GM19397 (cell line): Measurements from ENCODE around the gene CCDC87.
"Not testable (repeated sequence)": the region's sequence is repeated elsewhere in the genome, so short reads cannot be mapped to it uniquely, and the experiment has no call there.

Experiments
- ATAC-seq: cut with Tn5 transposase; IDR thresholded peaks from one replicate; pipeline ENCODE4 v1.9.1; 2021; ENCODE audit warnings: mild to moderate bottlenecking, moderate library complexity; ENCODE audit not compliant: unreplicated experiment

Gene CCDC87

DNA sequence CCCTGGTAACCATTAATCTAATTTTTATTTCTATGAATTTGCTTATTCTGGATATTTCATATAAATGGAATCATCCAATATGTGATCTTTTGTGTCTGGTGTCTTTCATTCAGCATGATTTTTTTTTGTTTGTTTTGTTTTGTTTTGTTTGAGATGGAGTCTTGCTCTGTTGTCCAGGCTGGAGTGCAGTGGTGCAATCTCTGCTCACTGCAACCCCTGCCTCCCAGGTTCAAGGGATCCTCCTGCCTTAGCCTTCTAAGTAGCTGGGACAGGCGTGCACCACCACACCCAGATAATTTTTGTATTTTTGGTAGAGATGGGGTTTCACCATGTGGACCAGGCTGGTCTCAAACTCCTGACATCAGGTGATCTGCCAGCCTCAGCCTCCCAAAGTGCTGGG lies 7.4 kb downstream of the CCDC87 start:
- ATAC-seq, result not testable (repeated sequence)

DNA sequence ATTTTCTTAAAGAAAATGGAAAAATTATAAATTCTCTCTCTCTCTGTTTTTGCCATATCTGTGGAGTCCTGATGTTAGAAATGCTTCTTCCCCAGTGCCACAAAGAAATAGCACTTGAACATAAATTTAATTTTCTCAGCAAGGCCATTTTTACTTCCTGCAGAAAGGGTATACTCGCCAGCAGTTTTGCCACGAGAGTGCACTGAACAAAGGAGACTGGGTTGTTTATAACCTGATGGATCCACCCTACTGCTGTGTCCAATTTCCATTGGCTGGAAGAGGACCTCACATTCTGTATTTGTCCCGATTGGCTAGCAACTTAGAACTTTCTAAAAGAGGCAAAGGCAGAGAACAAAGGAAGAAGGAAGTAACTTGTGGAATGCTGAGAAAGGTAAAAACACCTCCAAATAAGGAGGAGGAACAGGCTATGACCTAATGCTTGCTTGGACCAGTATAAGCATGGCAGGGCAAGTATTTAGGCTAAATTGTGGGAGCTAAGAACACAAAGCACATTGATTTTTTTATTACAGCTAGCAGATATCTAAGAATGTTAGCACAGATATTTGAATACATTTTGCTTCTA lies 10.2 kb downstream of the CCDC87 start:
- not testable (repeated sequence) for ATAC-seq

DNA sequence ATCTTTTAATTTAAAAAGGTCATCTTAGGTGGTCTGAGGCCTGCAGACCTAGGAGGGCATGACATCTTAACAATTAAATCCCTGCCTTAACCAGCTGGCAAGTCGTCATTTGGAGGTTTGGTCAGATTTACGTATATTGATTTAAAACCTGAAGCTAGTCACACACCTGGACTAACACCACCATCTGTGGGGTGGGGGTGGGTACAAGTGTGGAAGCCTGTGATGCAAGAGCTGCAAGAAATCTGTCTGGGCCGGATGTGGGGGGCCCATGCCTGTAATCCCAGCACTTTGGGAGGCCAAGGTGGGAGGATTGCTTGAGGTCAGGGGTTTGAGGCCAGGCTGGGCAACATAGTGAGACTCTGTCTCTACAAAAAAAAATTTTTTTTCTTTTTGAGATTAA lies 11.6 kb downstream of the CCDC87 start:
- ATAC-seq, result no peak

DNA sequence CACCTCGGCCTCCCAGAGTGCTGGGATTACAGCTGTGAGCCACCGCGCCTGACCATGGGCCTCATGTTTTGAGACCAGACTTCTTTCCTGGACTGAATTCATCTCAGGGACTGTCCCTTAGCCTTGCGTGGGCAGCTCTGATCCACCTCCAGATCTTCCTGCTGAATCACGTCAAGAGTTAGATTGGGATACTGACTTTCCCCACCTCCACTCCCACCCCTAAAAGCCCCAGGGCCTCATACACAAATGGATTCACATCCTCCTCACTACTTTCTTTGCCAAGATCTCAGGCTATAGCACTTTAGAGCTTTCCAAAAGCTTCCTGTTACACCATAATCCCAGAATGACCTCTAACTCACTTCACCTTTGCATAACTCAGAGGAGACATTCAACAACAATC lies 12.1 kb downstream of the CCDC87 start:
- ATAC-seq, result no peak

DNA sequence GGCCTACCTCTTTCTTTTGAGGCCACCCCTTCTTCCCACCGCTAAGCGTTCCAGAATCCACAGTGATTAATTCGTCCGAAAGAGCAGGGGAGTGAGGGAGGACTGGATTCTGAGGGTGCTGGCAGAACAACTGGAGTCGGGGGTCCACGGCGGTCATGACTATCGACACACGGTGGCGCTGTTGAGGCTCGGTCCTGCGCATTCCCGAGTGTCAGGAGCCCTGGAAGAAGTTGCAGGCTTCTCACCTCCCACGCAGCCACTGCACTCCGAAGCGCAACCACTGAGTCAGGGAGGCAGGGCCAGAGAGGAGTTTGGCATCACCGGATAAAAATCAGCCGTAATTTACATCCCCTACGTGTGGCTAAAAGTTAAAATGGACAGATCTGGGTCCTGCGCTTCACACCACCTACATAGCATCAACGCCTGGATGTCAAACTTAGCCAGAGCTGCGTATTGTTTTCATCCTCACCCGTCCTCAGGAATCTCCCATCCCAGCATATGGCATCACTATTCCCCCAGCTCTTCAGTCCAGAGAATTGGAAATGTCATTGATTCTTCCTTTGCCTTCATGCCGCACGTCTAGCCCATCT lies 13.8 kb downstream of the CCDC87 start:
- ATAC-seq, result no peak

DNA sequence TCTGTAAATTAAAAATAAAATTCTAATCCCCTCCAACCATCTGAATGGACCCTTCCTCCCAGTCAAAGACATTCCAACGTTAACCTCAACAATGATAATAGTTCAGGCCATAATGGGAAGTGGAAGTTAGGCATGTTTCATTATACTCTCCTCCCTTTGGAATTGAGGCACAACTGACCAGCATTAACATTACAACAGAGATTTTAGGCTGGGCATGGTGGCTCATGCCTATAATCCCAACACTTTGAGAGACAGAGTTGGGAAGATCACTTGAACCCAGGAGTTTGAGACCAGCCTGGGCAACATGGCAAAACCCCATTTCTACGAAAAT lies 22.0 kb downstream of the CCDC87 start:
- no peak for ATAC-seq

DNA sequence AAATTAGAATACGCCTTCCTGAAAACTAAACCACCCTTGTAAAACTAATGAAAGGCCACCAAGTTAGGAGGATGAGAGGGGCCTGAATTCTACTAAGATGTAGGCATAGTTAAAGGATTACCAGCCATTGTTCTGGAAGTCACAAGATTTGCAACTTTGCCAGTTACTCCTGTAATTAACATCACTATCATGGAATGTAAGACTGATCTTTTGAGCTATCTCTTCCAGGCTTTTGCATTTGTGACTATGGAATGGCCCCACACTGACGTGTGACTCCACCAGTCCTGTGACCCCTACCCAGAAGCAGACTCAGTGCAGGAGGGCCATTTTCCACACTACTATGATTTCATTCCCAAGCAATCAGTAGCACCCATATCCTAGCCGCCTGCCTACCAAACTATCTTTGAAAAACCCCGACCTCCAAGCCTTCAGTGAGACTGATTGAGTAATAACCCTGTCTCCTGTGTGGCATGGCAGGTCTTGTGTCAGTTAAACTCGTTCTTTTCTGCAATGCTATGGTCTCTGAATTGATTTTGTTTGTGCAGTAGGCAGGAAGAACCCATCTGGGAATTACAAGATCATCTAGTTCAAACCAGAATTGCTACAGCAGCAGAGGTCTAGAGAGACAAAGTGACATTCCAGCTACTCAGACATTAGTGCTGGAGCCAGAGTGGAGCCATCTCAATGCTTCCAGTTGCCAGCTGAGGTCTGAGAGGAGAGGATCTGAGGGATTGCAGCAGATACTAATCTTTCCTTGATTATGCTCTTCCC lies 22.6 kb downstream of the CCDC87 start:
- ATAC-seq, result no peak

DNA sequence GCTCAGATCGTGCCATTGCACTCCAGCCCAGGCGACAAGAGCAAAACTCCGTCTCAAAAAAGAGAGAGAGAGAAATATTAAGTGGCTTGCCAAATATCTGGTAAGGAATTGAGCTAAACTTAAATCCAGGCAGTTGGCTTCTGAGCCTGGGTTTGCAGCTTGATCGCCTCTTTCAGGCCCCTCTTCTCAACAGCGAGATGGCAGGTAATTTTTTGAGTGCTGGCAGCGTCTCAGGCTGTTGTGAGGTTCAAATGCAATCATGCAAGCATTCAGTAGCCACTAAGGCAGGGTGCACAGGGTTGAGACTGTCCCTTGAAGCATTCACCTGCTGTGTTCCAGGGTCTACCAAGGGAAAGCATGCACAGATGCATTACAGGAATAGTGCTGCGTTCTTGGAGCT lies 23.8 kb downstream of the CCDC87 start:
- ATAC-seq, result no peak

DNA sequence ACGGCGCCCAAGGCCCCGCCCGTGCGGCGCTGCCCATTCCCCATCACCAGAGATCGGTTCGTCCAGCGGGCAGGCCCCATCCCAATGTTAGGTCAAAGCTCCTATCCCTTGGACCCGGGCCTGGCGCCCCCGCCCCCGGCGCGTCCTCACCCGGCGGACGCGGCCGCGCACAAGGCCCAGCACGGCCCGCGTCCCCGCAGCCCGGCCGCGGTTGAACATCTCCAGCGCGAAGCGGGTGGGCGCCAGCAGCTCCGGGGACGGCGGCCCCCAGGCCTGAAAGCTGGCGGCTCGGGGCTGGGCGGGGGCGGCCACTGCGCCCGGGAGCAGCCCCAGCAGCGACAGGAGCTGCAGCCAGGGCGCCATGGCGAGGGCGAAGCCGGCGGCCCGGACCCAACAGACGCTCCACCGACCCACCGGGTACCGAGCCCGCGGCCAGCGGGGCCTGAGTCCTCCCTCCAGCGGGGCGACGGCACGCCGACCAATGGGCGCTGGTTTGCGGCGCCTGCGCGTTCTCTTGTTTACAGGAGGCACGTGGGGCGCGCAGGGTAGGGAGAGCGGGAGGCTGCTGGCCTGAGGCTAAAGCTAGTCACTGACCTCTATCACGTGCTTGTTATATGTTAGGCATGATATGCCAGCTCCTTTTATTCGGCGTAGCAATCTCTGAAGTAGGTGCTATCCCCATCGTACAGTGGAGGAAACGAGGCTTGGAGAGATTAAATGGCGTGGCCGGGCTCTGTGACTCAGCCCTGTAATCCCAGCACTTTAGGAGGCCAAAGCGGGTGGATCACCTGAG lies 24.5 kb downstream of the CCDC87 start, which contains the start of gene CTSF:
Gene CTSF (minus strand): TSS at position 483 of the 793 bp plus-strand sequence. CDS start 120 bp downstream, at position 363.
- ATAC-seq, result peak; percentile 64

DNA sequence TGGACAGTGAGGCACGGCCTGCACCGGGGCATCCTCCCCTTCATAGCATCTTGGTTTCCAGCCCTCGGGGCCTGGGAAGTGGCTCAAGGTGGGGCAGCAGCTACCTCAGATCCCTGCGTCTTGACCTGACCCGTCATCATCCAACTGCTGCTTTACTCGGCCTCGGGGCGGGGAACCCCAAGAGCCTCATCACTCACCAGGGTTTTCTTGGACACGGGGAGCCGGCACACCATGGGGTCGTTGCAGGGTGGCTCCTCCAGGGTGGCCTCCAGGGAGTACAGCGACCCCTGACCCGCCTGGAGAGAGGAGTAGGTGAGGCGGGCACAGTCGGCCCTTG lies 25.1 kb downstream of the CCDC87 start:
- ATAC-seq, result no peak

DNA sequence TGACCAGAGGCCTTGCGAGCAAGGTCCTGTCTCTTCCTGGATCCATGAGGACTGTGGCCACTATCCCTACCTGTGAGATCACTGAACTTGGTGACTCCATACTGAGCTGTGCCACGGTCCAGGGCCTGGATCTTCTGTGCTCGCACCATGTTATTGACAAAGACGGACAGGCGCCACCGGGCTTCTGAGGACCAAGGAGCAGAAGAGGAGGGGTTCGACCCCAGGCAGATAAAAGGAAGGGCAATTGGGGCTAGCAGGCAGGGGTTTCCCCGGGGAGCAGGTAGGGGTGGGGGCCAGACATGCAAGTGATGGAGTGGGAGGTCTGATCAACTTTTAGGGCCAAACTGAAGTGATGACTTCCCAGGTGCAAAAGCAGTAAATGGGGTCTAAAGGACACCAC lies 26.6 kb downstream of the CCDC87 start:
- ATAC-seq, result no peak

DNA sequence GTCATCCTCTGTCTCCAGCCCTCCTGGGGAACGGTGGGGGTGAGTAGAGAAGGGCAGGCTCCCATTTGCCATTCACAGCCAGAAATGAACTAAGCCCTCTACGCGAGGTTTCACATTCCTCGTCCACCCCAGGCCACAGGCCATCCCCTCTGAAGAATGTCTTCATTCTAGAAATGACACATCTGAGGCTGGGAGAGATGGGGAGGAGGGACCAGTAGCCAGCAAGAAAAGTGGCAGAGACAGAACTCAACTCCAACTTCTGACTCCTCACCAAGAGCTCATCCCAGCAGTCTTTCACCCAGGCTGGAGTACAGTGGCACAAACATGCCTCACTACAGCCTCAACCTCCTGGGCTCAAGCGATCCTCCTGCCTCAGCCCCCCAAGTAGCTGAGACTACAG lies 27.9 kb downstream of the CCDC87 start:
- no peak for ATAC-seq

DNA sequence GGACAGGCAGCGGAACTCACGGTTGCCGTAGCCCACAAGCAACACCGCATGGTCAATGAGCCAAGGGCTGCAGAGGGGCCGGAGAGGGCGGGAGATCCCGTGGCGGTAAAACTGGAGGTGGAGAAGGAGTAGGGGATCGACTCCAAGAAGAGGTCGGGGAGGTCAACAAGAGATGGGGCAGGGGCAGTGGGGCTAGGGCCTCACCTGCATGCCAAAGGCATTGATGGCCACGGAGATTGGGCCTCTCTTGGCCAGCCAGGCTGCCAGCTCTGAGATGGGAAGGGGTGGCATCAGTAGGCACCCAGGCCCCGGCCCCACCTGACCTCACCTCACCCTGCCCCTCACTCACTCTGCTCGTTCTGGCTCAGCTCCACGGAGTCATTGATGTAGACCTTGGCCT lies 28.3 kb downstream of the CCDC87 start:
- no peak for ATAC-seq

DNA sequence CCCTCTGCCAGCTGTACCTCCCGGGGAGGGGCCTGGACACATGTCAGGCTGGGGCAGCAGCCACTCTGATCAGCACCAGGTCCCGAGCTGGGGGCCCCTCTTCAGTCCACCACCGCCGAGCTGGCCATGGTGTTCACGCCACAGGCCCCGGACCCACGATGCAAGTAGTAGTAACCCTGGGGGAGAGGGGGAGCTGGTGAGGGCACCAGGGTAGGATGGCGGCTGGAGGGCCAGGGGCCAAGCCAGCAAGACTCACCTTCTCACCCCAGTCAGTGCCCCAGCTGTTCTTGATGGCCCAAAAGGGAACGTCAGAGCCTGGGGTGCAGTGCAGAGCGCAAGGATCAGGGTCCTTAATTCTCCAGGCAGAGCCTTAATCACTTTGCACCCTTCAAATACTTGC lies 29.0 kb downstream of the CCDC87 start:
- ATAC-seq, result no peak

DNA sequence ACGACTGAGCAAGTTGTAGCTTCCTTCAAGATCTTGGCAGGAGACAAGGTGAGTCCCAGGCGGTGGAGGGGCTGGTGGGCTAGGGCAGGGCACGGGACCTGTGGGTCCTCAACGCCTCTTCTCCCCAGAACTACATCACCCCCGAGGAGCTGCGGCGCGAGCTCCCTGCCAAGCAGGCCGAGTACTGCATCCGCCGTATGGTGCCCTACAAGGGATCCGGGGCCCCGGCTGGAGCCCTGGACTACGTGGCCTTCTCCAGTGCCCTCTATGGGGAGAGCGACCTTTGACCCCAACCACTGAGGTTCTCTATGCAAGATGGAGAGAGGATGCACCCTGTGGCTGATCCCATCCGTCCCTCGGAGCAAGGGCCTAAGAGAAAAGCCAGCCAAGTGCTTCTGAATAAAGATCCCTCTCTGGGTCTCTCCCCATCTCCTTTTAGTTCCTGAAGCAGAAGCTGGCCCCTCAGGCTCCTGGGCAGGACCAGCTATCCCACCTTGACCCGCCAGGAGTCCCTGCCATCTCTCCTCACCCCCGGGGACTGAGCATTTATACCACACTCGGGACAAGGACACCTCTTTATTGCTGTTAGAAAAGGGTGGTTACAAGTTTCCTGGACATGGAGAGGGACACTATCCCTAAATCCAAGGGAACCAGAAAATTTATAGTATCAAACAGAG lies 29.8 kb downstream of the CCDC87 start:
- ATAC-seq, result no peak

DNA sequence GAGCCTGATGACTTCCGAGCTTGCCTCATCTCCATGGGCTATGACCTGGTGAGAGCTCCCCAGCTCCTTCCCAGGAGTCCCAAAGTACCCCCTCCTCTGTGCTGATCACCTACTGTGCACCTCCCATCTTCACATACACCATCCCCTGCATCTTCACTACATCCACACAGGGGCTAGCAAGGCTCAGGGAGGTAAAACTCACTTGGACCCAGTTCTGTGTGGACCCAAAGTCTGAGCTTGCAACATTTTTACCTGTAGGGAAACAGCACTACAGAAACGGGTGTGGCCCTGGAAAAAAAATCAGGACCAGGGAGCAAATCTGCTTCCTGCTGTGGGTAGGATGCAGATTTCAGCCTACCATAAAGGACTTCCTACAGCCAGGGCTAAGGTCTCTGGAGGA lies 30.6 kb downstream of the CCDC87 start:
- no peak for ATAC-seq

DNA sequence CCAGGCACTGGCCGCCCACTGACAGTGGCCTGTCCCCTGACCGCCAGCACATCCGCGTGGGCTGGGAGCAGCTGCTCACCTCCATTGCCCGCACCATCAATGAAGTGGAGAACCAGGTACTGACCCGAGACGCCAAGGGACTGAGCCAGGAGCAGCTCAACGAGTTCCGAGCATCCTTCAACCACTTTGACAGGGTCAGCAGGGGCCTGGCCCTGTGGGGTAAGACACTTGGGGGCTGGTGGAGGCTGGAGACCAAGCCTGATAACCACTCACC lies 31.0 kb downstream of the CCDC87 start:
- ATAC-seq, result no peak

DNA sequence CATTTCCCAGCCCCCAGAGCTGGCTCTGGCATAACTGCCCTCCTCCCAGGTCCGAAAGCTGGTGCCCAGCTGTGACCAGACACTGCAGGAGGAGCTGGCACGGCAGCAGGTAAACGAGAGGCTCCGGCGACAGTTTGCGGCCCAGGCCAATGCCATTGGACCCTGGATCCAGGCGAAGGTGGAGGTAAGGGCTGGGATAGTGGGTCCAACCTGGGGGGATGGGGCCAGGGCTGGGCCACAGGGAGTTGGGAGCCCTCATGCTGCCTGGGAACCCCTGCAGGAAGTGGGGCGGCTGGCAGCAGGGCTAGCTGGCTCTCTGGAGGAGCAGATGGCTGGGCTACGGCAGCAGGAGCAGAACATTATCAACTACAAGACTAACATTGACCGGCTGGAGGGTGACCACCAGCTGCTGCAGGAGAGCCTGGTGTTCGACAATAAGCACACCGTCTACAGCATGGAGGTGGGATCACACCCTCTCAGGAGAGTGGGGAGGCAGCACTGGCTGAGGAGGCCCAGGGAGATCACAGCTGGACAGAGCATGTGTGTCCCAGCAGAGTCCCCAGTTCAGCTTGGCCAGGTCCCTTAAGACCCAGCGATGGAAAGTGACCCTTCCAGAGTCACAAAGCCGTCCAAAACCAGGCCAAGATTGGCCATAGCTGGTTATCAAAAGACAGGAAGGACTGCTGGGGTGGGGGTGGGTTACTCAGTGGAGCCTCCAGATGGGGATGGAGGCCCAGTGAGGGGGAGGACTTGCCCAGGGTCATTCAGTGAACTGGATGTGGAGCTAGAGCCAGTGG lies 31.5 kb downstream of the CCDC87 start:
- no peak for ATAC-seq

DNA sequence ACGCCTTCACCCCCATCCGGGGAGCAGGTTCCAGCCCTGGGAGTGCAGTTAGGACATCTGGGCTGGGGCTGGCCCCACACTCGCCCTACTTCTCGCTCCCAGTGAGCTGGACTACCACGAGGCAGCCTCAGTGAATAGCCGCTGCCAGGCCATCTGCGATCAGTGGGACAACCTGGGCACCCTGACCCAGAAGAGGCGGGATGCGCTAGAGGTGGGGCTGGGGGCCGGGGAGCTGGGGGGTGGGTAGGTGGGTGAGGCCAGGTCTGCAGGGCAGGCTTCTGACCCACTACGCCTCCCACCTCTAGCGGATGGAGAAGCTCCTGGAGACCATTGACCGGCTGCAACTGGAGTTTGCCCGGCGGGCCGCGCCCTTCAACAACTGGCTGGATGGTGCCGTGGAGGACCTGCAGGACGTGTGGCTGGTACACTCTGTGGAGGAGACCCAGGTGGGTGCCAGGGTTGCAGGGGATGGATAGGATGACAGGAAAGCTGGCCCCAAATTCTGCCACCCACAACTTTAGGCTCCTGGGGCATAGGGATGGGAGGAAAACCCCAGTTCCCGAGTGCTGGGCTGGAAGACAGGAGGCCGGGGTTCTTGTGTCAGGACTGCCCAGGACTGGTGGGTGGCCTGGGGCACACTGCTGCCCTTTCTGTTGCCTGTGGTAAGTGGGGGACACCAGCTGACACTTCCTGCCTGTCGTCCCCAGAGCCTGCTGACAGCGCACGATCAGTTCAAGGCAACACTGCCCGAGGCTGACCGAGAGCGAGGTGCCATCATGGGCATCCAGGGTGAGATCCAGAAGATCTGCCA lies 32.8 kb downstream of the CCDC87 start:
- no peak for ATAC-seq
